Astrocyte of the spinal cord (primary cell): ENCODE measurements around the gene CNNM1.

Experiments
- DNase-seq: peaks from one replicate; pipeline ENCODE4 v3.0.0; 2011; ENCODE audit warnings: low read depth, low spot score
- H3K4me3 ChIP-seq: 2 replicates; pipeline ENCODE4 v1.5.1; 2011; ENCODE audit warnings: low read depth, mild to moderate bottlenecking, low read length, moderate library complexity
- in situ Hi-C: cut with HindIII; loops from 2 replicates; pipeline ENCODE4 v1.10.0; 2017; ENCODE audit warnings: low sequenced_read_pairs
- TF ChIP-seq, protein P1 (sequence below): IDR thresholded peaks from 2 replicates; pipeline ENCODE4 v1.5.1; 2012; ENCODE audit warnings: low read depth, mild to moderate bottlenecking, low read length, inconsistent platforms

Gene CNNM1

DNA sequence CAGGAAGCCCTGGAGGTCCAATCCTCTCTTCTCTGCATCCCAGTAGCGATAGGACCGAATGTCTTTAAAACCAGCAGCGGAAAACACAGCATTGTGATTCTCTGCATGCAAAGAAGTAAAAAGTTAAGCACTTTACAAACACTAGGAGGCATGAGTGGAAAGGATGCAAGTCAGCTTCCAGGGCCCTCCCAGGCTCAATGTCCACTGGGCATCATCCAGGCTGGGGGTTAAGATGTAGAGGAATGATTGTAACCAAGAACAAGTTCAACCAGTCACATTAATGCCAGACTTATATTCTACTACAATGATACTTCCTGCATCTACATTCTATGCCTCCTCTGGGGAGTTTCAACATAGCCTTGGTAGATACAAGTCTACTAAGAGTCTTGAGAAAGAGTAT is 77.0 kb downstream of the CNNM1 start:
- TF ChIP-seq, protein P1, sequence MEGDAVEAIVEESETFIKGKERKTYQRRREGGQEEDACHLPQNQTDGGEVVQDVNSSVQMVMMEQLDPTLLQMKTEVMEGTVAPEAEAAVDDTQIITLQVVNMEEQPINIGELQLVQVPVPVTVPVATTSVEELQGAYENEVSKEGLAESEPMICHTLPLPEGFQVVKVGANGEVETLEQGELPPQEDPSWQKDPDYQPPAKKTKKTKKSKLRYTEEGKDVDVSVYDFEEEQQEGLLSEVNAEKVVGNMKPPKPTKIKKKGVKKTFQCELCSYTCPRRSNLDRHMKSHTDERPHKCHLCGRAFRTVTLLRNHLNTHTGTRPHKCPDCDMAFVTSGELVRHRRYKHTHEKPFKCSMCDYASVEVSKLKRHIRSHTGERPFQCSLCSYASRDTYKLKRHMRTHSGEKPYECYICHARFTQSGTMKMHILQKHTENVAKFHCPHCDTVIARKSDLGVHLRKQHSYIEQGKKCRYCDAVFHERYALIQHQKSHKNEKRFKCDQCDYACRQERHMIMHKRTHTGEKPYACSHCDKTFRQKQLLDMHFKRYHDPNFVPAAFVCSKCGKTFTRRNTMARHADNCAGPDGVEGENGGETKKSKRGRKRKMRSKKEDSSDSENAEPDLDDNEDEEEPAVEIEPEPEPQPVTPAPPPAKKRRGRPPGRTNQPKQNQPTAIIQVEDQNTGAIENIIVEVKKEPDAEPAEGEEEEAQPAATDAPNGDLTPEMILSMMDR = no peak

DNA sequence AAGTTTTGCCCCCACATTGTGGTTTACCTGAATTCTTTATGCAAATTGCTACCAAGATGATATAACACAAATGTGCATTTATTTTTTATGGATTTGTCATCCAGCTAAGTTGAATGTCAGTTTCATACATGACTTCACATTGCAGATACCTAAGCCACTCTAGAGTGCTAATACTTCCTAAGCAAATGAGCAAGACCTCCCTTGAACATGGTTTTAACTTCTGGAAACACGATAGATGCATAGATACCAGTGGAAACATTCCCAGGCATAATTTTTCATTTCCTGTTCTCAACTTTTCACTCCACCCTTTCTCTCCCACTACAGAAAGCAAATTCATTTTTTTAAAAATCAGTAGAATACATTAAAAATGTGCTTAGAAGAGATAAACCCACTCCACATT is 81.0 kb downstream of the CNNM1 start:
- TF ChIP-seq, protein P1 = no peak
- no peak for DNase-seq
- in situ Hi-C loops = no loop called here
- no peak overlapping the region for H3K4me3 ChIP-seq

More for the DNA sequence above, 77.0 kb downstream of the CNNM1 start:
- H3K4me3 ChIP-seq = no peak overlapping the region
- no peak for DNase-seq
- in situ Hi-C loops = no loop called here

DNA sequence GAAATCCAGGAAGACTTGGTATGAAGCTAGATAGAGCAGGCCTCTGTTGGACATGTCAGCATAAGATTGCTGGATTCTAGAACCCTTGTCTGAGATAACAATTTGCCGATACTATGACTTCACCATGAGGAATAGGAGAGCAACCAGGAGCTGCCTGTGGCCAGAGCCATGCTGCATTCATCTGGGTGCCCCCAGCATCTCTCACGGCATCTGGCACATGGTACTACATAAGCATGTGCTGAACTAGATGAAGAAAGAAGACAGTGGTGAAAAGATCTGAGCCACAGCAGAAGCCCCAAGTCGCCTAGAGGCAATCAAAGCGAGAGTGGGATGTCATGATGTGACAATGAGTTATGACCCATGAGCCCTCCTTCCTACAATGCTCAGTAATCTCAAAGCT is 81.7 kb downstream of the CNNM1 start:
- in situ Hi-C loops = no loop called here
- TF ChIP-seq, protein P1 = no peak
- H3K4me3 ChIP-seq = no peak overlapping the region
- DNase-seq = no peak

DNA sequence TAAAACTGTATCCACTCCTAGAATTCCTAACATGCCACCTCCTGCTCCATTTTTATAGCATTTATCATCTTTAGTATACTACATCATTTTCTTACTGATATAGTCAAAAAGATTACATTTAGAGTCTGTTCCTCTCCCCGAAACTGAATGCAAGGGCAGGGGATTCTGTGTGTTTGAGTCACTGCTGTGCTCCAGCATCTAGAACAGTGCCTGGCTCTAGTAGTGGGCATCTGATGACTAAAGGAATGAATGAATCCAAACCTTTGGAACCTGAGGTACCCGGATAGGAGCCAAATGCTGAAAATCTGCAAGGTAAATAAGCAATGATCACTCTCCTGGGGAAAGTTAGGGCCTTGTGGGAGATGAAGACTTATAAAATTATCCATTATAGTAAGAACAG is 82.4 kb downstream of the CNNM1 start:
- TF ChIP-seq, protein P1 = no peak
- no peak overlapping the region for H3K4me3 ChIP-seq
- no peak for DNase-seq
- in situ Hi-C loops = no loop called here

DNA sequence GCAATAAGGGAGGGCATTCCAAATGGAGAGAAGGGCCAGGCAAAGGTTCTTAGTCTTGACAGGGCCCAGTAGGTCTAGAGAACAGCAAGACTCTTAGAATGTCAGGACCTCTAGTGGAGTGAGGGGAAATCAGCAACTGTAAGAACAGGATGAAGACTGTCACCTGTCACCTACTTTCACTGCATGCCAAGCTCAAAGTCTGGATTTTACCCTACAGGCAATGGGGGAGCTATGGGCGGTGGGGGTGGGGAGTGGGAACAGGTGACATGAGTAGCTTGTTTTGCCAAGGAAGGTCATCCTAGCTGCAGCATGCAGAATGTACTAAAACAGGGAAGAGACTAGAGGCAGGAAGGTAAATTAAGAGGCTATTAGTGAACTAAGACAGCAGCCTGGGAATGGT is 82.9 kb downstream of the CNNM1 start:
- no peak overlapping the region for H3K4me3 ChIP-seq
- in situ Hi-C loops = no loop called here
- DNase-seq = no peak
- TF ChIP-seq, protein P1 = no peak

DNA sequence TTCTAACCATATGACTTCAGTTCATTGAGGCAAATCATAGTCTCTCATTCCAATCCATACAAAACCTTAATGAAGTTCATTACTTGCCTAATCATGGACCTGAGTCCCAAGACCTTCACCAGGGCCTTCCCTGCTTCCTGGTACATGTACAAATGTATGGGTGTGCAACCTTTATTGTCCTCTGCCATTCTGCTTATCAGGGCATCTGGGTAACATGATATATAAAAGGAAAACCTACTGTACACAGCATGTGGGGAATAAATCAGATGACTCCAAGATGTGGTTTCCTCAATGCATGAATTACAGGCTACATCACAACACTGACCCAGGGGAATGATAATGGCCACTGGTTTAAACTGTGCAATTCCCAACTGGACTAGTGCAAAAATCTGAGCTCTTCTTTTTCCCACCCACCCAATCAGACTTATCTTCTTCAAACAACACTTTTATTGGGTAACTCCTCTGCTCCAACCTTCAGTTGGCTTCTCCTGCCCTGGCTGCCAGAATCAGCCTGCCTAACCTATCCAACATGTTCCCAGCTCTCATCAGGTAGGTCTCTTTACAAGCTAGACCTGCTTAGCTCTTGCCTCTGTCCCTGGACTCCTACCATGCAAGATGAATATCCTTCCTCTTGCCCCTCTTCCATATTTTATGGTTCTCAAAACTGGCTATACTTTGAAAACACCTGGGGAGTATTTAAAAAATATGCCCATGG is 89.9 kb downstream of the CNNM1 start:
- DNase-seq = no peak
- in situ Hi-C loops = no loop called here
- no peak overlapping the region for H3K4me3 ChIP-seq
- TF ChIP-seq, protein P1 = no peak

DNA sequence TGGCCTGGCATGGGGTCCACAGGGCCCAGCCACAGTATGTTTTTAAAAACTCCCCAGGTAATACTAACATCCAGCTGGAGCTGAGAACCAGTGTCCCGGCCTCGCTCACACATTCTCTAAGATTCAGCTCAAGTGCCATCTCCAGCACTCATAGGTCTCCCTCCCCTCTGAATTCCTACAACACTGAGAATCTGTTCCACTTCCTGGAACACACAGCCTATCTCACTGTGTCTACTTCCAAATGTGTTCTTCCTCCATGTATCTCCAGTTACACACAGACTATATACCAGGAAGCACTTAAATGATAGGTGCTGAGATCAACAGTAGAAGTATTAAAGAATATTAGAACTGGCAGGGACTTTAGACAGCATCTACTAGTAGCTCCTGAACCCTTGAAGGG is 90.5 kb downstream of the CNNM1 start:
- in situ Hi-C loops = no loop called here
- no peak overlapping the region for H3K4me3 ChIP-seq
- DNase-seq = no peak
- TF ChIP-seq, protein P1 = no peak
